ENCODE data around the gene ASPSCR1. TPM values are rescaled to one million over a fixed set of nuclear protein-coding genes. Genes with fewer than 3 reads are reported as not detected.

Gene ASPSCR1
- total and polyA plus RNA-seq, 9 of the 15 experiments (the other 6 are each of a cell fraction or from before 2014, with no cell fraction given) = 0.90 to 36.9 (median 11.6) TPM

GRCh38 chr17:81927653-81928543 lies 49.5 kb upstream of the ASPSCR1 start, which contains the start of gene MAFG (continued):
- TF ChIP-seq POLR2AphosphoS5 (IDR thresholded peaks at IDR 0.05; ENCODE audit: control insufficient read depth, insufficient read depth, low read depth, low read length) (peak; percentile 32; the same call in 1 of the 2 replicates), COPS2 (conservative IDR thresholded peaks at IDR 0.05) (no peak), RFX7 (CRISPR knock-in tag; IDR thresholded peaks at IDR 0.05) (no peak), UBTF (IDR thresholded peaks at IDR 0.05; ENCODE audit: borderline replicate concordance in 1 of 2, low read depth in 2 of 2, low read length in 2 of 2) (0 out of 4 replicates have a peak, but pooled peaks of 1 of the 2 experiments have one; percentile 37), CBFB (CRISPR knock-in tag; IDR thresholded peaks at IDR 0.05) (no peak), TGIF2 (CRISPR knock-in tag; IDR thresholded peaks at IDR 0.05) (no peak; the same call in none of the 2 replicates), FOXO4 (CRISPR knock-in tag; IDR thresholded peaks at IDR 0.05) (no peak), TCF7 (IDR thresholded peaks at IDR 0.05; ENCODE audit: borderline replicate concordance) (peak; percentile 24; the same call in 1 of the 2 replicates), SFPQ (IDR thresholded peaks at IDR 0.05; ENCODE audit: low read depth, low read length) (no peak), E2F8 (IDR thresholded peaks at IDR 0.05; ENCODE audit: low read depth, partially characterized antibody) (no peak), TRIM28 (IDR thresholded peaks at IDR 0.05) (no peak), ZNF12 (CRISPR knock-in tag; IDR thresholded peaks at IDR 0.05) (0 out of 2 replicates have a peak, but pooled peaks have one; percentile 59), ZNF699 (CRISPR knock-in tag; IDR thresholded peaks at IDR 0.05; ENCODE audit: insufficient replicate concordance) (no peak), ZNF280B (CRISPR knock-in tag; IDR thresholded peaks at IDR 0.05) (no peak), CHCHD3 (CRISPR knock-in tag; IDR thresholded peaks at IDR 0.05) (no peak), GATAD2A (IDR thresholded peaks at IDR 0.05) (no peak)

Measured in K562 (cell line).